Effector memory CD4-positive, alpha-beta T cell (primary cell): ENCODE results near the gene CLNK.

Source experiments
- DNase-seq, 3 donors: peaks; one replicate each; pipeline ENCODE4 v3.0.0-alpha.2; 2020
- H3K27ac ChIP-seq: 2 replicates; pipeline ENCODE4 v1.7.0; 2013; ENCODE audit warnings: mild to moderate bottlenecking, low read length, moderate library complexity; ENCODE audit not compliant: insufficient read depth, poor library complexity, severe bottlenecking
- H3K27me3 ChIP-seq: replicated peaks from 2 replicates; pipeline ENCODE4 v1.7.0; 2013; ENCODE audit warnings: mild to moderate bottlenecking, low read length; ENCODE audit not compliant: insufficient read depth, control insufficient read depth, poor library complexity, severe bottlenecking
- H3K36me3 ChIP-seq: 2 replicates; pipeline ENCODE4 v1.7.0; 2013; ENCODE audit warnings: mild to moderate bottlenecking, low read length, moderate library complexity; ENCODE audit not compliant: control insufficient read depth, insufficient read depth
- H3K4me1 ChIP-seq: 2 replicates; pipeline ENCODE4 v1.7.0; 2013; ENCODE audit warnings: low read length, mild to moderate bottlenecking; ENCODE audit not compliant: control insufficient read depth, insufficient read depth, poor library complexity, severe bottlenecking
- H3K4me3 ChIP-seq: 2 replicates; pipeline ENCODE4 v1.7.0; 2013; ENCODE audit warnings: low read length, low read depth, mild to moderate bottlenecking; ENCODE audit not compliant: insufficient read depth, poor library complexity, severe bottlenecking
- H3K9me3 ChIP-seq: 2 replicates; pipeline ENCODE4 v1.7.0; 2013; ENCODE audit warnings: mild to moderate bottlenecking, low read length, moderate library complexity; ENCODE audit not compliant: control insufficient read depth
- total RNA-seq, 3 donors: gene quantifications; one replicate each; lab custom pipeline; 2026; lab: John Stamatoyannopoulos, UW

The CLNK gene, protein sequence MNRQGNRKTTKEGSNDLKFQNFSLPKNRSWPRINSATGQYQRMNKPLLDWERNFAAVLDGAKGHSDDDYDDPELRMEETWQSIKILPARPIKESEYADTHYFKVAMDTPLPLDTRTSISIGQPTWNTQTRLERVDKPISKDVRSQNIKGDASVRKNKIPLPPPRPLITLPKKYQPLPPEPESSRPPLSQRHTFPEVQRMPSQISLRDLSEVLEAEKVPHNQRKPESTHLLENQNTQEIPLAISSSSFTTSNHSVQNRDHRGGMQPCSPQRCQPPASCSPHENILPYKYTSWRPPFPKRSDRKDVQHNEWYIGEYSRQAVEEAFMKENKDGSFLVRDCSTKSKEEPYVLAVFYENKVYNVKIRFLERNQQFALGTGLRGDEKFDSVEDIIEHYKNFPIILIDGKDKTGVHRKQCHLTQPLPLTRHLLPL
- total RNA-seq, result 0.77 to 1.2 (median 0.86) reads per million in 3 donors

DNA sequence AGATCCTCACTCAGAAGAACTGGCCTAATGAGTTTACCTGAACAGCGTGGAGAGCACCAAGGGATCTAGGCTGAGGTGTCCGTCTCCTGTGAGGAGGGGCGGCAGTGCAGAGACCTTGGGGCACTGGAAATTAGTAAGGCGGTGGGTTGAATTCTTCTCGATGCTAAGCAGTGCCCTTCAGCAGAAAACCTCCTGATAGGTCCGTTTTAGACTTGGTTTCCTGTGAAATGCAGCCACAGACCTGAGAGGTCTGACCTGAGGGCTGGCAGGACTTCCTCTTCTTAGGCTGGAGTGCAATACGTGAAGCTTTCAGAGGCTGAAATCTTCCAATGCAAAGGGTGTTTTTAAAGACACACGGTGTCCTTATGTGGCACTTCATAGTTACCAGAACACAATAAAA lies at the start of gene CLNK:
Gene CLNK, minus strand, starts transcription at position 138 of the 400 bp plus-strand sequence. CDS start 16,899 bp downstream, outside the sequence.
- H3K4me1 ChIP-seq, result no peaks in the 10 kb centered on the region
- no peak within 1 kb of the TSS for H3K27ac ChIP-seq

DNA sequence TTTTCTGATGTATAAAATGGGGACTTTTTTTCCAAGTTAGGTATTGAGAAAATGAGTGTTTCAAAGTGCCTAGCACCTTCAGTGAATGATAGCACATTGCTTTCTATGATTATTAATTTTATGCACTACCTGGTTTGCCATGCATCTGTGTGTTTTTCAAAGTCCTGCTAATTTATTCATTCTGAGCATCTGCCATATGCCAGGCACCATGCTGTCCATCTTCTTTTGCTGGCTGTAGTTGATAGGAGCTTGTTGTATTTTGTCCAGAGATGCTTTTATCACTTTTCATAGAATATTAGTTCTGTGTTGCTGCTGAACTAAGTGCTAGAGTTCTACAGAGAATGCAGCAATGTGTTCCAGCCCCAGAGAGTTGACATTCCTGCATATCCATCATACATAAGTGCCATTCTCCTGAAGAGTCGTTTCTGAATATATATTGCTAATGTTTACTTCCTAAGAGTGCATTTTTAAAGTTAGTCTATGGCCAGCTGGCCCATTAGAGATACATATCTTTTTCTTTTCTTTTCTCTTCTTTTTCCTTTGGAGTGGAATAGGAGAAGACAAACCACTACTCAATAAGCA lies 49.0 kb upstream of the CLNK start:
- Histone ChIP-seq H3K4me3 (no peak overlapping the region), H3K9me3 (no peaks in the 10 kb centered on the region), H3K4me1 (no peaks in the 10 kb centered on the region), H3K27ac (no peak overlapping the region), H3K36me3 (no peaks in the 10 kb centered on the region), H3K27me3 (no peaks in the 10 kb centered on the region)
- no peak for DNase-seq

More for the DNA sequence above, at the start of gene CLNK:
- no peaks in the 10 kb centered on the region for H3K27me3 ChIP-seq
- no peak within 1 kb of the TSS for H3K4me3 ChIP-seq
- H3K36me3 ChIP-seq, result no peaks in the 10 kb centered on the region
- H3K9me3 ChIP-seq, result no peaks in the 10 kb centered on the region
- no peak for DNase-seq

DNA sequence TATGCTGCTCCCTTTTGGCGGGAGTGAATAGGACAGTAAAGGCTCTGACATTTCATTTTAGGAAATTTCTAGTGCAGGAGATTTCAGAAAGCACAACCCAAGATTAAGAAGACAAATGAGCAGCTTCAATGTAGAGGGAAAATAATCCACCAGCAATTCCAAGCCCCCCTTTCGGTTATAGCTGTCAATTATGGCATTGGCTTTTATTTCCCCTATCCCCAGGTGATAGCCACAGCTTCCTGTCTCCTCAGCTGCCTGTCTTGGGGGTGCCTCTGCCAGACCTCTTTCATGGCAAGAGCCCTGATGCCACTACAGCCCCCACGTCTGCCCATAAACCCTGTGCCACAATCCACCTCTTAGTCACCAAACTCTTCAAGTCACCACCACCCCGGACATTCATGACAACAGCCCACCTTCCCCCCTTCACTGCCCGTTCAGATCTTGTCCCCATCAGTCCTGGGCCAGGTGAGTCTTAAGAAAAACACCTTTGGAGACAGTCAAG lies 48.4 kb upstream of the CLNK start:
- no peaks in the 10 kb centered on the region for H3K27me3 ChIP-seq
- H3K4me1 ChIP-seq, result no peaks in the 10 kb centered on the region
- H3K27ac ChIP-seq, result no peak overlapping the region
- no peak for DNase-seq
- H3K9me3 ChIP-seq, result no peaks in the 10 kb centered on the region
- no peak overlapping the region for H3K4me3 ChIP-seq
- no peaks in the 10 kb centered on the region for H3K36me3 ChIP-seq

DNA sequence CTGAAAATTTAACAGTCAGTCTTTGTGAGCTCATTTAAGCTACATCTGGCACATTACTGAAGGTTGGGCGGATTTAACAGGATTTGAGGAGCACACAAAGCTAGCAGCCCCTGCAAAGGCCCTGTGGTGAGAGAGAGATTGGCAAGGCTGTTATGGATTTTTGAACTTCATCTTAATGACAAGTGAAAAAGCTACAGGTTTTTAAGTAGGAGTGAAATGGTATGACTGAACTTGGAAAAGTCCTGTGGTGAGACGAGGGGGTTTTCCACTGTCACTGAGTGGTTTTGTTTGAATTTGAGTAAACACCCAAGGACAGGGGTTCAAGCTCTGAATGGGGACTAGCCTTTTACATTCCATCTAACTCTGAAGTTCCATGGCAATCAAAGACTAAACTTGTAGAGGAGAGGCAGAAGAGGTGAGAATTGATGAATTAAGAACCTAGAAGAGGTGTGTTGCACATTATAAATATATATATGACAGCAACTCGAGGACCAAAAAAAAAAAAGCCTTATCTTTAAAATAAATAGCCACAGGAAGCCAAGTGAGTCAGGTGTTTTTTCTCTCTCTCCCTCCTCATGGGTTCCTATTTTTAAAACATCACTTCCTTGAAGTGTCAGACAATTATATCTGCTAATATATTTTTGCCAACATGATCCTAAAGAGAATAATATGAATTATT lies 47.8 kb upstream of the CLNK start:
- Histone ChIP-seq H3K4me3 (no peak overlapping the region), H3K36me3 (no peaks in the 10 kb centered on the region), H3K27ac (no peak overlapping the region), H3K9me3 (no peaks in the 10 kb centered on the region), H3K4me1 (no peaks in the 10 kb centered on the region), H3K27me3 (no peaks in the 10 kb centered on the region)
- no peak for DNase-seq

DNA sequence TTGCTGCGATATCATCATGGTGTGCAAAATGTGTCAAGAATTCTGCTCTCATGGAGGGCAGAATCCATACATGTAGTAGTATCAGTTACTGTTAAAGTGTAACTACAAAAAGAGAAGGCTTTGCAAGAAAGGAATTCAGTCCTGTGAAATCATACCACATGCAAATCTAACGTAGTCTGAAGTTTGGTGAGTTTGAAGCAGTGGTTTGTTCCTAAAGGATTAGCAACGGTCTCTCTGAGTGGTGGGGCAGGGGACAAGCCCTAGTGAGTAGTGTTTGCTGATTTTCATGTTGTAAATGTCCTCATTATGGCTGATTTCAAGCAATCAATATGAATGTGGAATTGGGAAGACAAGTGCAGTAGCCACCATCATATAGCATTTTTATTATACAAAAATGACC lies 47.1 kb upstream of the CLNK start:
- DNase-seq, result no peak
- H3K36me3 ChIP-seq, result no peaks in the 10 kb centered on the region
- no peaks in the 10 kb centered on the region for H3K9me3 ChIP-seq
- H3K27ac ChIP-seq, result no peak overlapping the region
- H3K27me3 ChIP-seq, result no peaks in the 10 kb centered on the region
- H3K4me3 ChIP-seq, result no peak overlapping the region
- no peaks in the 10 kb centered on the region for H3K4me1 ChIP-seq

DNA sequence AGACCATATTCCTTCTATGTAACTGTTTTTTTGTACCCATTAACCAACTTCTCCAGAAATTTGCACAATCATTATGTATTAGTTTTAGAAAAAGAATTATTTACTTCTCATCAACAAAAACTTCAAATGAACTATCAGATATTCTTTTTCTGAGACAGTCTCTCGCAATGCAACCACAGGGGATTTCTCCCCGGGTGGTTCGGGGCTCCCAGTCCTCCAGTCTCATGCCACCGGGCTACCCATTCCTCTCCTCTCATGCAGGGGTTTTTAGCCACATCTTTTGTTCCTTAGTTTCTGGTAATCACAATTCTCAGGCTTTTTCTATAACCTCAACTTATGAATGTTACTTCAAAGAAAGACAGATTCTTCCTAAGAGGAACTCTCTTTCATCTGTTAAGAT lies 46.6 kb upstream of the CLNK start:
- Histone ChIP-seq H3K4me3 (no peak overlapping the region), H3K4me1 (no peaks in the 10 kb centered on the region), H3K36me3 (no peaks in the 10 kb centered on the region), H3K9me3 (no peaks in the 10 kb centered on the region), H3K27me3 (no peaks in the 10 kb centered on the region), H3K27ac (no peak overlapping the region)
- no peak for DNase-seq

DNA sequence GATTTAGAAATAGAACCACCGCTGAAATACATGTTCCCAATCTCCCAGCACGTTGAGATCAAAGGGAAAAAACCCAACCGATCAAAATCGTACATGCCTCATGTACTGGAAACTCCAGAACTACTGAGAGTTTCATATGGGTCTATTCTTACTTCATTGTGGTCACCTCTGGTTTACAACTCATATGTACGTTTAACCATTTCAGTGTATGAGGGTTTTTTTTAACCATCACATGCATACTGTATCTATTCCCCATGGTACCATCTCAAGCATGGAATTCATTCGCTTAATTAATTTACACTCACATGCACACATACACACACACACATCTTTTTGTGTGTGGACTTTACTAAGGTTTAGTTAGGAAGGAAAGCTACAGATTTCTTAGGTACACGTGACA lies 46.0 kb upstream of the CLNK start:
- H3K9me3 ChIP-seq, result no peaks in the 10 kb centered on the region
- no peak for DNase-seq
- H3K4me3 ChIP-seq, result no peak overlapping the region
- H3K36me3 ChIP-seq, result no peaks in the 10 kb centered on the region
- no peaks in the 10 kb centered on the region for H3K4me1 ChIP-seq
- H3K27me3 ChIP-seq, result no peaks in the 10 kb centered on the region
- no peak overlapping the region for H3K27ac ChIP-seq

DNA sequence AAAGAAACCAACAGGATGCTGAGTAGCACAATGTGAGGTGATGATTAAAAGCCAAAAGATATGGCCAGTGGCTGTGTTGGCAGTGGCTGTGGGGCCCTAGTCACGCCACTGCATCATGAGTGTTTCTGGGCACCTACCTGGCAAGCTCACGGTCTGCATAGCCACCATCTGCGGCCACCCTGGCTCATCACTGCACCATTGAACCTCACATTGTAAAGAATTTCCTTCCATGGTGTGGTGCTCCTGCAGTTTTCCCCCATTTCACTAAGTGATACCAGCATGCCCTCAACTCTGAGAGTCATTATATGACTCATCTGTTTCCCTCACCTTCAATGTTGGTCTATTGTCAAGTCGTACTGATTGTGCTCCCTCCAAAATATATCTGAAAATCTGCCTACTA lies 45.5 kb upstream of the CLNK start:
- H3K9me3 ChIP-seq, result no peaks in the 10 kb centered on the region
- H3K4me3 ChIP-seq, result no peak overlapping the region
- H3K36me3 ChIP-seq, result no peaks in the 10 kb centered on the region
- H3K27ac ChIP-seq, result no peak overlapping the region
- no peaks in the 10 kb centered on the region for H3K27me3 ChIP-seq
- no peaks in the 10 kb centered on the region for H3K4me1 ChIP-seq
- no peak for DNase-seq

DNA sequence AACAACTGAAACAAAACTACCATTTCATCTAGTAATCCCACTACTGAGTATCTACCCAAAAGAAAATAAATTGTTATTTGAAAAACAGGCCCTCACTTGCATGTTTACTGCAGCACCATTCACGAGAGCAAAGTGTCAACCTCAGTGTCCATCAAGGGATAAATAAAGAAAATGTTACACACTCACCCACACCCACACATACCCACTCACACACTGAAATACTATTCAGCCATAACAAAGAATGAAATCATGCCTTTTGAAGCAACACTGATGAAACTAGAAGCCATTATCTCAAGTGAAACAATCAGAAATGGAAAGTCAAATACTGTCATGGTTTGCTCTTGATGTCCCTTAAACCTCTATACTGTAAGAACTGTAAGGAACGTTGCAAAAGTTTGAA lies 44.8 kb upstream of the CLNK start:
- Histone ChIP-seq H3K27me3 (no peaks in the 10 kb centered on the region), H3K4me3 (no peak overlapping the region), H3K27ac (no peak overlapping the region), H3K4me1 (no peaks in the 10 kb centered on the region), H3K36me3 (no peaks in the 10 kb centered on the region), H3K9me3 (no peaks in the 10 kb centered on the region)
- no peak for DNase-seq

DNA sequence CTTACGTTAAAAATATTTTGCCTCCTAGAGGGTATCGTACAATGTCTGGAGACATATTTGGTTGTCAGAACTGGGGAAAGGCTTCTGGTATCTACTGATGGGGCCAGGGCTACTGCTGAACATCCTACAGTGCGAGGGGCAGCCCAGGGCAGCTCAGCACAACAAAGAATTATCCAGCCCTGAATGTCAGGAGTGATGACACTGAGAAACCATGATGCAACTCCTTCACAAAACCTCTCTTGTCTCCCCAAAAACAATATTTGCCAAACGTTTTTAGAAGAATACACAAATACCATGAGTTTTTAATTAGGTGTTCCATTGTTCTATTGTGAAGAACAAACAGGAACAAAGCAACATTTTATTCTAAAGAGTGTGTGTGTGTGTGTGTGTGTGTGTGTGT lies 43.4 kb upstream of the CLNK start:
- no peak for DNase-seq
- H3K4me1 ChIP-seq, result no peaks in the 10 kb centered on the region
- no peaks in the 10 kb centered on the region for H3K36me3 ChIP-seq
- no peak overlapping the region for H3K27ac ChIP-seq
- H3K27me3 ChIP-seq, result no peaks in the 10 kb centered on the region
- H3K4me3 ChIP-seq, result no peak overlapping the region
- H3K9me3 ChIP-seq, result no peaks in the 10 kb centered on the region
